Activated T-cell treated with anti-CD3 and anti-CD28 coated beads for 24 hours (primary cell): Measurements from ENCODE around the gene PAPSS1.
"Not testable (repeated sequence)": the region's sequence is repeated elsewhere in the genome, so short reads cannot be mapped to it uniquely, and the experiment has no call there.

Experiments
- DNase-seq: peaks from one replicate; pipeline ENCODE4 v3.0.0-alpha.2; 2020; ENCODE audit warnings: low read depth

PAPSS1 gene

DNA sequence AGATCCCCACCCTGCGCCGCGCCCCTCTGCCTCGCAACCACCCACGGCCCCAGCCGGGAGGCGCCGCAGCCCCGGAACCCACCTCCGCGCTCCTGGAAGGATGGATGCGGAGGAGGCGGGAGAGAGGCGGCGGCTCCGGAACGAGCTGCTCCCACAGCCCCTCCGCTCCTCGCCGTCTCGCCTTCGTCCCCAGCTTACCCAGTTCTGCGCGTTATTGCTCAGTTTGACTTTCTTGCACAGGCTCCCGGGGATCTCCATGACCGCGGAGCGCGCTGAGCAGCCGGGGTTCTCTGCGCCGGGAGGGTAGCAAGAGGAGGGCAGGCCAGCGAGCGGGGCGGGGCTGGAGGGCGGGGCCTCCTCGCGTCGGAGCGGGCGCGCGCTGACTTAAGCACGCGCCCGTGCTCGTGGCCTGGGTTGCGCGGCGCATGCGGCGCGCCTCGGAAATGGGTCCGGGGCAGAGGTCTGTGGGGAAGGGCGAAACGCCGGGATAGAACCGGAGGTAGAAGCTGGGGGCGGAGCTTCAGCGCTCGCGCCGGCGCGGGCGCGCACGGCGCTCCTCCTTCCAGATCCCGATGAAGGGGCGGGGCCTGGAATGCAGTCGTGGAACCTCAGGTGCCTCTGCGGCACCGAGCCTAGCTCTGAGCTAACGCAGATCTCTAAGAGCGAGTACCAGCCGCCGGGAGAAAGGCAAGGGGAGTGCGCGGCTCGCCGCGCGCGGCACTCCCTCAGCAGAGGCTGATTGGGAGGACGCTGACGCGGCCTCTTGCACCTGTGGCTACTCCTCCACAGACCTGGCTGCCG, at the start of gene PAPSS1:
PAPSS1 (minus strand) TSS at position 313 of the 801 bp plus-strand sequence; CDS start at position 258, 55 bp downstream.
- peak; percentile 93 for DNase-seq

DNA sequence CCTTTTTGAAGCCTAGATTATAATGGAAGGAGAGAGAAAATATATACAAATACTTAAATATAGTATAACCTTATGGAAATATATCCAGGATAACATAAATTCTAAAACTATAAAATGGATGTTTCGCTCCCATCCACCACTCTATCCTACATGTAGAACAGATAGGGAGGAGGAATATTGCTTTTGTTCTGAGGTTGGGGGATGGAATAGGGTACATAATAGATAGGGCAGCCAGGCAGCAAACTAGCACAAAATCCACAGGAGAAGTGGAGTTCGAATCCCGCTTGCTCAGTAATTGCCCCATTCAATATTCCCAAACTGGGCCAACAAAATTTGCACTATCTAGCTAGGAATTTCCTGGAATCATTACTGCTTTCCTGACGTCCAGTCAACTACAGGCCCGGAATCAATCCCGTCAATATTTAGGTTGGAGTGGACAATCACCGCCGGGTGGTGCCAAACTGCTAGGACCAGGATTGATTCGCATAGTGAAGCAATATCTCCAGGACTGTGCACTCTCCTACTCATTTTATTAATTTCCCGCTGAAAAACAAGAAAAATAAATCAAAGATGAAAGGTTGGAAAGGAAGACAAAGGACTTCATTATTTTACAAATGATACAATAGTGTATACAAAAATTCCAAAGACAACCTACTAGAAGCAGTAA, 40.4 kb upstream of the PAPSS1 start:
- no peak for DNase-seq

DNA sequence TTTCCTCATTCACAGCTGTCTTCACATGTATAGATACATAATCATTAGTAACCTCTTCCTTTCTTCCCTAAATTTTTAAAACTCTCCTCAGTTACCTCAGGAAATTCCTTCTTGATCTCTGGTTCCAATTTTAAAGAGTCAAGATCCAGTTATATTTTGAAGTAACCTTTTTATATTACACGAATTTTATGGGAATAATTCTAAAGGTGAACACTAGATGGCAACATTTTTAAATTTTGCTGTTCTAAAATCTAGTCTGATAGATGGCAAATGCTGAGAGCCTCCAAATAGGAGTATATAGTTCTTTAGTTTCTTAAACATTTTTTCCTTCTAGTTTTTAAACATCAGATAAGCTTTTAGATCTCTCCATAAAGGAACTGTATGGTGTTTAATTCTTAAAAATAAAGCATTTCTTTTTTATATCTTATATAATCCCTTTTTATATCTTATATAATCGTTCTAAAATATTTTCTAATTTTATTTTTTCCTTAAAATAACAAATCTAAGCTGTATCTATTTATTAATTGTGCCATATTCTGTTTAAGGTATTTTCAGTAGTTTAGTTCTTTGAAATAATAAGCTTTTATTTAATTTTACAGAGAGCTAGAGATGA, 37.9 kb upstream of the PAPSS1 start:
- no peak for DNase-seq

DNA sequence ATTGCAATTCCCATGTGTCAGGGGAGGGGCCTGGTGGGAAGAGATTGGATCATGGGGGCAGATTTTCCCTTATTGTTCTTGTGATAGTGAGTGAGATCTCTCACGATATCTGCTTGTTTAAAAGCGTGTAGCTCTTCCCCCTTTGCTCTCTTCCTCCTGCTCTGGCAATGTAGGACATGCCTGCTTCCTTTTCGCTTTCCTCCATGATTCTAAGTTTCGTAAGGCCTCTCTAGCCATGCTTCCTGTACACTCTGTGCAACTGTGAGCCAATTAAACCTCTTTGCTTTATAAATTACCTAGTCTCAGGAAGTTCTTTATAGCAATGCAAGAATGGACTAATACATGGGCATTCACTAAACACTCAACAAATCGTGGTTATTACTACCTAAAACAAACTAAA, 37.2 kb upstream of the PAPSS1 start:
- no peak for DNase-seq

GRCh38 chr4:107755841-107756356, 35.9 kb upstream of the PAPSS1 start:
- no peak for DNase-seq

GRCh38 chr4:107751670-107752069, 31.6 kb upstream of the PAPSS1 start:
- no peak for DNase-seq

DNA sequence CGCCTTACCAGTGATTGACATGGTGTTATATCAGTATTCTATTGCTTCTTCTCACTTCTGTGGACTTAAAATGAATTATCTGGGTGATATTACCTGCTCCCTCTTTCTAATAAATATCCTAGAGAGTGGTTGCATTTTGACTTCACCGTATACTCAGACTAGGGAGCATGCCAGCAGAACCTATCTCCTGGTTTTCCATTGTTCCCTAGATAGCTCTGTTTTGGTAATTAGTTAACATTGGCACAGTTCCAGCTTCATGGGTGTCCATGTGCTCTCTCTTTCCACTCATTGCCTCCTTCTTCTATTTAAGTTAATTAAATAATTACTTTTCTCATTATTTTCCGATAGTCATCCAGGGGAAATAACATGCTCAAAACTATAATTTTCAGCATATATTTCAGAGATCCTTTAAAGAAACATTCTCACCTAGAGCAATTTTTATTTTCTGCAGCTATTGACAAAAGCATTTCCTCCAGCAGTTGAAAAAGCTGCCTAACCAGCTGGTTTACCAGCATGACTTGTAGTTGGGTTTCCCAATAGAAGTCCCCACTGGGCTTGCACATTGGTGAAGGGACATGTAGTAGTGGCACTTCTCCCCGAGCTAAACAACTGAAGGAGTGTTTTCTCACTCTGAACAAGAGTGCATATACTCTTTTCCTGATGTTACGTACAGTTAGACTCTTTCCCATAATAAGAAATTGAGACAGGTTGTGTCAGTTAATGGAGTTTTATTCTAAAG, 27.9 kb upstream of the PAPSS1 start:
- DNase-seq: no peak

GRCh38 chr4:107746161-107746560, 26.1 kb upstream of the PAPSS1 start:
- no peak for DNase-seq

DNA sequence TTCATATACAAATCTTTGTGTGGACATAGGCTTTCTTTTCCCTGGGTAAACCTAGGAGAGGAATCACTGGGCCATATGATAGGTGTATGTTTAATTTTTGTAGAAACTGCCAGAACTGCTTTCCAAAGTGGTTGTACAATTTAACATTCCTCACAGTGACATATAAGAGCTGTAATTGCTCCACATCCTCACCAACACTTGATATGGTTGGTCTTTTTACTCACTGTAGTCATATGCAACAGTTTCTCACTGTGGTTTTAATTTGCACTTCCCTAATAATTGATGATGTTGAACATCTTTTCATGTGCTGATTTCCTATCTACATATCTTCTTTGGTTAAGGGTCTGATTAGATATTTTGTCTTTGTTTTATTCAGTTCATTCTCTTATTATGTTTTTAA, 24.5 kb upstream of the PAPSS1 start:
- DNase-seq: no peak

DNA sequence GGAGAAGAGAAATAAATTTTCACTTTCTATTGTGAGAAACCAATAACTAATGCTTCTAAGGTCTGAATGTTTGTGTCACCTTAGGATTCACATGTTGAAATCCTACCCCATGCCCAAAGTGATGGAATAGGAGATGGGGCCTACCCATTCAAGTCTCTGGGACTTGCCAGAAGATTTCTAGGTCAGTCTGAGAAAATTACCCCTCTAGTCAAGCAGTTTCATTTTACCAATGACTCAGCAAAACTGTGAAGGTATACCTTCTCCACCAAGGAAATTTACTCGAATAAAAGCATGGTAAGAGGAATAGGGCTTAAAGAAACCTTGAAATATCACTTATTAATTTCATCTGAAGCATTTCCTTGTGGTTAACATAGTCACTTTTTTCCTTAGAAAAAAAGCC, 23.5 kb upstream of the PAPSS1 start:
- DNase-seq: no peak

DNA sequence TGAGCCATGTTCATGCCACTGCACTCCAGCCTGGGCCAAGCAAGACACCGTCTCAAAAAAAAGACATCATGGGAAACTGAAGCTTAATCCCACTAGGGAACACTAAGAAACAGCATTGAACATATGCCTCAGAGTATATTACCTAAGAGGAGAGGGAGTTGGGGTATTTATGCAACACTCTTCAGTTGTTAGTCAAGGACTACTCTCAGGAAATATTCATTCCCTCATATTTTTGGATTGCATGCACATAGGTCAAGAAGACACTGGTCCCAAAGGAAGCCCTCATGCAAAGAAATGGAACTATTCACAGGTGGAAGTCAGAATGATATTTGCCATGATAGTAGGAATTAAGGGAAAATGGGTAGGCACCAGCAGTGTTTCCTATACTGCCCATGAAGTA, 22.8 kb upstream of the PAPSS1 start:
- DNase-seq: no peak

GRCh38 chr4:107742196-107742595, 22.2 kb upstream of the PAPSS1 start:
- DNase-seq: no peak

DNA sequence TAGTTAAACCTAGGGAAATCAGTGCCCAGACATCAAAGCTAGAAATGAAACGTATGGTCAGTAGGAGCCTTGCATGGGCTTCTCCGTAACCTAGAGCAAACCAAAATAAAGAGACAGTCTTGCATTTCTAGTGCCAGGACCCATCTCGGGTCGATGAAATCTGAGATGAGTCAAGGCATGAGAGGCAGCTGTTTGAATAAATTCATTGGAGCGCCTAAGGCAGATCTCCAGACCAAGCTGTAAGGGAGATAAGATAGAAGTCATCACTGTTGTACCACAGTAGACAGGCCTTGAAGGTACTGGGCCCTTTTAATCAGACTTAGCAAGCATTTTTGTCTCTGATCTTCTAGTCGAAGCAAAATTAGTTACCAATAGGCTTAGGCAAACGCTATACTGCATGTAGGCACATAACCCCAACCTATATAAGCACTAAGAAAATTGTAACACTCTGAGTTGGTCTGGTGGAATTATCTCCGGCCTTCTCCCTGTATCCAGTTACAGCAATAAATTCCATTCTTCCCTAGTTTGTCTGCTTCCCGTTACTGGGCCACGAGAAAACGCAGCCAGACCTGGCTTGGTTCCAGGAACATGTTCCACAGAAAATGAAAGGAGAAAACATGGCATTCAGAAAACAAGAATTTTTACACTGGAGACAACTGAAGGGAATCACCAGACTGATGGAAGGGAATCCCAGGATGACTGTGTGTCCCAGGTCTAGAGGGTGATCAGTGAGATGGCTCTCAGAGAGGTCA, 21.1 kb upstream of the PAPSS1 start:
- no peak for DNase-seq

GRCh38 chr4:107740381-107740780, 20.3 kb upstream of the PAPSS1 start:
- DNase-seq: no peak

GRCh38 chr4:107737450-107737849, 17.4 kb upstream of the PAPSS1 start:
- DNase-seq: no peak

DNA sequence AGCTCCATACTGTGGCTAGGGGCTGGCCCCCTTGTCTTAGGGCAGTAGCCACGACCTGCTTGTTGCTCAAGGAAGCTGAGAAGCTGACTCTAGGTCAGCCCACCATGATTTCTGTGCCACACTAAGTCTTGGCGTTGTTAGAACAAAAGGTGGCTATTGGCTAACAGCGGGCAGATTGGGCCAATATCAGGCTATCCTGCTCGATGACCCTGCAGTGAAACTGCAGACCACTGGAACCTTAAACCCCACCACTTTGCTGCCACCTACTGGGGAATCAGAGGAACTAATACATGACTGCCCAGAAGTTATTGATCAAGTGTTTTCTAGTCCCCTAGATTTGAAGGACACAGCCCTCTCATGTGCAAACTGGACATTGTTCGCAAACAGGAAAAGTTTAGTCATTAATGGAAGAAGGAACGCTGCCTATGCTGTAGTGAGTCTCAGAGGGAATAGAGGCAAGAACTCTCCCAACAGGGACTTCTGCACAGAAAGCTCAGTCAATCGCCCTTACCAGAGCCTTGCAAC, 17.0 kb upstream of the PAPSS1 start:
- peak; percentile 26 for DNase-seq

- no peak for DNase-seq
Measured at GRCh38 chr4:107736037-107736436, 16.0 kb upstream of the PAPSS1 start.

GRCh38 chr4:107734120-107734519, 14.1 kb upstream of the PAPSS1 start:
- DNase-seq: no peak

DNA sequence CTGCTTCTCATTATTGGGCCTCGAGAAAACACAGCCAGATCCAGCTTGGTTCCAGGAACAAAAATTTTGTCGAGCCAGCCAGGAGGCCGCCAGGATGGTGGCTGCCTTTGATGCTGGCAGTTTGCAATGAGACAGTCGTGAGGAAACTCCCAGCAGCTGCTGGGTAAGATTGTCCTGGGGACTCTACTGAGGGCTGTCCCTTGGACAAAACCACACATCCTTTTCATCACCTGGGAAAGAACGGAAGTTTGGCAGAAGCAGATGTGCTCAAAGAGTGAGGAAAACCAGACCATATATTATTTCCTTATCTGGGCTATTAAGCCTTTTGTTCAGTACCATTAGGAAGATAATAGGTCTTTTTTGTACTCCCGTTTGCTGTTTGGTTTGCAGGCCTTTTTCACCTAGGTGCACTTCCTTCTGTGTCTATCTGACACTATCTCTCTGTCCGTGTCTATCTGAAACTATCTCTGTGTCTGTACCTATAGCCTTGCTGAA, 13.4 kb upstream of the PAPSS1 start:
- no peak for DNase-seq

DNA sequence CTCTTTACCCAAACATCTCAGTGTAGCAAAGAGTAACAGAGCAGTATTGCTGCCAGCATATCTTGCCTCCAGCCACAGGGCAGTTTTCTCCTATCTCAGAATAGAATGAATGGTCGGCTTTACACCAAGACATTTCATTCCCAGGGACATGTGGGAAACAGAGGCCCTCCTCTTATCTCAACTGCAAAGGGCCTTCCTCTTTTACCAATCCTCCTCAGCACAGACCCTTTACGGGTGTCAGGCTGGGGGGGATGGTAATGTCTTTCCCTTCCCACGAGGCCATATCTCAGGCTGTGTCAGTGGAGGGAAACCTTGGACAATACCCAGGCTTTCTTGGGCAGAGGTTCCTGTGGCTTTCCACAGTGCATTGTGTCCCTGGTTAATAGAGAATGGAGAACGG, 9.0 kb upstream of the PAPSS1 start:
- DNase-seq: not testable (repeated sequence)
